CD4-positive, alpha-beta T cell treated with Interleukin-4 for 1 hour (primary cell): Measurements from ENCODE around the gene CYB561A3.
"Not testable (repeated sequence)": the region's sequence is repeated elsewhere in the genome, so short reads cannot be mapped to it uniquely, and the experiment has no call there.

Experiments
- DNase-seq, 2 donors: peaks; one replicate each; pipeline ENCODE4 v3.0.0-alpha.2; 2020 to 2022

Gene CYB561A3, protein sequence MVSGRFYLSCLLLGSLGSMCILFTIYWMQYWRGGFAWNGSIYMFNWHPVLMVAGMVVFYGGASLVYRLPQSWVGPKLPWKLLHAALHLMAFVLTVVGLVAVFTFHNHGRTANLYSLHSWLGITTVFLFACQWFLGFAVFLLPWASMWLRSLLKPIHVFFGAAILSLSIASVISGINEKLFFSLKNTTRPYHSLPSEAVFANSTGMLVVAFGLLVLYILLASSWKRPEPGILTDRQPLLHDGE

DNA sequence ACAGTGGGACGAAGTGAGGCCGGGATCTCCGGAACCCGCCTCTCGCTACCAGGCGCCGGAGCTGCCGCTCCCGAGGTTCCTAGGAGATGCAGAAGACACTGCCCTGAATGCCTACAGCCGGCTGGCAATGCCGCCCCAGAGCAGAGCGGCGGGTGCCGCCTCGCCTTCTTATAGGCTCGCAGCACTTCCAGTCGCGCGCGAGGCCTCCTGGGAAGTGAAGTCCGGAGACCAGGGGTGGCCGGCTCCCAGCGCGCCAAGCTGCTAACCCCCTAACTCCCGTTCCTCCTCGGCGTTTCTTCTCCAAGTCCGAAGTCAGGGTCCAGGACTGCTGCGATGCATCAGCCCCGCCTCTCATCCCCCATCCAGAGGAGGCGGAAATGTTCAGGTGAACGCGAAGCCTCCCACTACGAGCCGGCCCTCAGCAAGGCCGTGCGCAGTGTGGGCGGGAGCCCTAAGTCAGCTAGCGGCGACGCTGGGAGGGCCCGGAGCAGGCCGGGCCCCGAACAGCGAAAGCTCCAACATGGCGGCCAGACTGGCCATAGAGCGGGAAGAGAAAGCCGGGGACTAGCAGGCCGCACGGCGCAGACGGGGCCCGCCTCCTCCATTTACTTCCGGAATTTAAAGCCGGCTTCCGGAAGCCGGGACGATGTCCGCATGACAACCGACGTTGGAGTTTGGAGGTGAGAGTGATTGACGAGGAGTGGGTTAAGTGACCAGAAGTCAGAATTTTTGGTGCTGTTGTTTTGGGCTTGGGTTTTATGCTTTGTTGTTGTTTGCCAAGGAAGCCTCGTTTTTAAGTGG, at the start of gene CYB561A3, which contains the start of gene TMEM138:
Gene CYB561A3, minus strand, starts transcription at position 142 of the 801 bp plus-strand sequence. CDS start 5,169 bp downstream, outside the sequence.
Gene TMEM138, plus strand, starts transcription at position 634 of the 801 bp plus-strand sequence. CDS start 2,017 bp downstream, outside the sequence.
- peak; percentile 89 to 91 for DNase-seq

DNA sequence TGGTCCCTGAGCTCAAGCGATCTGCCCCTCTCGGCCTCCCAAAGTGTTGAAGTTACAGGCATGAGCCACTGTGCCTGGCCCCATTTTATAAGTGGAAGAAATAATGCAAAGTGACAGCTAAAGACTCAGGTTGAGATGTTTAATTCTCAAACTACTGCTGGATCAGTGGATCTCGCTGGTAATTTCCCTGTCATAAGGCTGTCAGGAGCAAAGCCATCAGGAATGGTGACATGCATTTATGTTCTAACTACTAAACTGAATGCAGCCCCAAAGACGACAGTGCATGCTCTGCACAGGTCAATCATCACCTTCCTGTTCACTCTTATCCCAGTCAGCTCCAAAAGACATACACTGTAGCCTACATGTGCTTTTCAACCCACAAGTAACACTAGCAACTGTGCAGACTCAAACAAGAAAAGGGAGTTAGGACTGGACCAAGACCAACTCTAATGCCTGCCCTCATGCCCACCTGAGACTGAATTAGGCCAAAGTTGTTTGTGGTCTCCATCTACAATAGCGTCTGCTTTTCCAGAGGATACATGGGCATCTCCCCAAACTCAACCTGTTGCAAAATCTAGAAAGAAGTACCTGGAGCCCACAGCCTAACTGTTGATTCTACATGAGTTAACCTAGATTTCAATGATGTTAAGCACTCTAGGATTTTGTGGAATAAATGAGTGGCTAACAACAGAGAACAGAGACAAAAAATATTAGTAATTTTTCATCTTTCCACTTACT, 45.5 kb upstream of the CYB561A3 start:
- DNase-seq: no peak

DNA sequence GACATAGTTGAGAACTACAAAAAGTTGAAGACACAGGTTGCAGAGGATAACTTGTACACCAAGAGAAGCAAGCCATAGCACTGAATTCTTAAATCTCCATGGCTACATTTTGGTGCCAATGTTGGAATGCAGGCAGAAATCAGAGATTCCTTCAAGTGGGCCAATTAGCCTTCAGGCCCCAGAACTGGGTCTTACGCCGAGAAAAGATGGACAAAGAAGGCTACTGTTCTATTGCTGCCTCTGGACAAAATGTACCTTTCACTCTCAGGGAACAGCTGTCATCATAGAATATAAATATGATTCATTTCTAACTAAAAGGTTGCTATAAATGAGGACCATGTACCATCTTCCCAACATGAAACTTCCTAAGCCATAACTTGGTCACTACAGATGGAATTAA, 44.4 kb upstream of the CYB561A3 start:
- no peak for DNase-seq

DNA sequence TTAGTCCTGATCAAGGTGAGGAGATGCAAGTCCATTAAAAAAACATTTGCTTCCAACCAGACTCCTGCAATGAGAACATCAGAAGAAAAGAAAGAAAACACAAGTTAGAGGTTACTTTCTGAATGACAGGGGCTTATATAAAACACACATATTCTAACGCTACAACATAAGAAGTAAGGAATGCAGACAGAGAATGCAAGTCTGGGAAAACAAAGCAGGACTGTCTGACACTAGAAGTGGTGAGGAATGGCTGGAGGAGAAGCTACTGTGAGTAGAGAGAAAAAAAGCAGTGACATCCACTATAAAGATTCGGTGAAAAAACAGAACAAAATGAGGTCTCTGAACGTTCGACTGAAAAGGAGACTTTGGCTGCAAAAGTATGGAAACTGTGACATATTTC, 43.0 kb upstream of the CYB561A3 start:
- no peak for DNase-seq

DNA sequence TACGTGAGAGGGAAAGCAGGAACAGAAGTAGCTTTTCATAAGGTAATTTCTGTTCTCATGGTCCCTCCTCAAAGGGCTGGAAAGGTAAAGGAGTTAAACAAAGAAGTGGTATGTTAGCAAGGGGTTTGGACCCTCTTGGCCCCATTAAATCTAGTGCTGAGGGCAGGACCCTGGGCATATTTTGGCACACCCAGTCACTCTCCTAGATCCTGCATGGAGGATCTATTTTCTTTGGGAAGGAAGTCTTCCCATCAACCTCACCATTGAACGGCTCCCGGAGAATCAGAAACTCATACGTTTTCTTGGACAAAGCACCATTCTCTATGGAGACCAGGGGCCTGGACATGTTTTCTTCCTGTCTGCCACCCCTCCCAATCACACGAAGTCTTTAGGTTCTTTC, 42.4 kb upstream of the CYB561A3 start:
- no peak for DNase-seq

DNA sequence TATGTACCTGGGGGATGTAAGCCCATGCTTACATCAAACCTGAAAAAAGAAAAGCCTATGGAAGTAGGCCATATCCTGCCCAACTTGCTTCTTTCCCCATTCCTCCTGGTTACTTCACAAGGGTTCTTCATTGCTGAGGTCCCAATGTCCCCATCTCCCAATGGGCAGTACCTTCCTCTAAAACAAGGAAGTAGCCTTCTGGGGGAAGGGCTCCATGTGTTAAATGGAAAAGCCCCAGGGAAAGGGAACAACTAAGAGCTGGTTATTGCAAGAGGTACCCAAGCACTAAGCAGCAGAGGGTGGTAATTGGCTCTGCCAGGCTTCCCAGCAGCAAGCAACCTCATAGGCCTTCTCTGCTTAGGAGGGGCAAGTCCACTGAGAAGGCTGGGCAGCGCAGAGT, 42.0 kb upstream of the CYB561A3 start:
- no peak for DNase-seq

DNA sequence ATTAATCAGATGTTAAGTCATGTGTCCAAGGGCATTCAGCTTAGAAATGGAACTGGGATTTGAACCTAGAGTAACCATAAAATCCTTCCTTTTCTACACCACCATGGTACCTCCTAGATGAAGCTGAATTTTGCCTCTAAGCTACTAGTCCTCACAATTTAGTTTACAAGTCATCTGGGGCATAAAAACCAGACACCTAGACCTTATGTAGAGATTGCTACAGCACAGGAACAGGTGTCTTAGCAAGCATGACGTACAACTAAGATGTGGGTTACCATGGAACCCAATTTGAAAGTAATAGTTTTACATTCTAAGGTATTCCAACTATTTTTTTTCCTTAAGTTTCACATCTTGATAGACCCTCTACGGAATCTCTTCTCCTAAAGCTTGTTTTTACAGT, 39.9 kb upstream of the CYB561A3 start:
- DNase-seq: no peak

DNA sequence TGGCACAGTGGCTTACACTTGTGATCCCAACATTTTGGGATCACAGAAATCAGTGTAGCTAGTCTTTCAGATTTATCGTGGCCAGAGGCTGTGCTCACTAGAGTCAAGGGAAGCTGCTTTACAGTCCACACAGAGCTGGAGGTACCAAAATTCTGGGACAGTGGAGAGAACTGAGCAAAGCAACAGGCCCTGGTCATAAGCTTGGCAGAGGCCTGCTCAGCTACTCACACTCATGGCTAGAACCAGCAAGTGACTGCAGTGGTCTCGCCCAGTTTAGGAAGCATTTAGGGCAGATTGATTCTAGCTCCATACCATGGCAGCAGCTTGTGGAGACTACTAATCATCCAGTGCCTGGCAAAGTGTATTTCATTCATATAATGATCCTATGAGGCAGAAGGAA, 39.5 kb upstream of the CYB561A3 start:
- DNase-seq: no peak

DNA sequence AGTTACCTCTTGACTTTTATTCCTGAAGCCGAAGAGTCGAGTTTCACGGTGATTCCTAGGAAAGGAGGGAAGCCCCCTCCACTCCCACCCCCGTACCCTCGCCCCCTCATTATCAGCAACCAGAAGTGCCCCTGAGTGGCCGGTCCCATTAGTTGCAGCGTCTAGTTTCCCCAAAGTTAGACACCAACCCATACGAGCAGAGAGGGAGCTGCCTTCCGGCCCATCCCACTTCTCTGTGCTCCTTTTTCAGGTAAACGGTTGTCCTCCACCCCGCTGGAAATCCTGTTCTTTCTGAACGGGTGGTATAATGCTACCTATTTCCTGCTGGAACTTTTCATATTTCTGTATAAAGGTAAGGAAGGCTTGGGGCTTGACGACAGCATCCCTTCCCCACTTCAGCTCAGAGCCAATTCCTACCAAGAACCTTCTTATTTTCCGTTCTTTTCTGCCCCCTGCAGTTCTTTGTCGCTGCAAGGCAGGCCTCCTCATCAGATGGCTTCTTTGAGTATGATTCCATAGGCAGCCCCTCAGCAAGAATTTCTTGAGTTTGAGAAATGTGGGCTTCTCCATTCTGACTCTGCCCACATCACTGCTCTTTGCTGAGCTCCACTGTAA, 31.4 kb upstream of the CYB561A3 start:
- DNase-seq: peak in 1 of 2 donors; percentile 16

DNA sequence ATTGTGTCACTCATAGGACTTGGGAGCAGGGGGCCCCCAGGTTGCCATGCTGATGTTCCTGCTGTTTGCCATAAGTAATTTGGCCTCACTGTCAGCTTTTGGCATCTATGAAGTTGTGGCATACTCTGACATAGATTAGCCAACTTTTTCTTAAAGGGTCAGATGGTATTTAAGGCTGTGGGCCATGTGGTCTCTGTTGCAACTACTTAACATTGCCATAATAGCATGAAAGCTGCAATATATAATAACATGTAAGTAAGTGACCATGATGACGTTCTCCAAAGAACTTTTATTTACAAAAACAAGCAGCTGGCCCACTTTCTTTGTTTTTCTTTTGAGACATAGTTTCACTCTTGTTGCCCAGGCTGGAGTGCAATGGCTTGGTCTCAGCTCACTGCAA, 28.5 kb upstream of the CYB561A3 start:
- DNase-seq: no peak

DNA sequence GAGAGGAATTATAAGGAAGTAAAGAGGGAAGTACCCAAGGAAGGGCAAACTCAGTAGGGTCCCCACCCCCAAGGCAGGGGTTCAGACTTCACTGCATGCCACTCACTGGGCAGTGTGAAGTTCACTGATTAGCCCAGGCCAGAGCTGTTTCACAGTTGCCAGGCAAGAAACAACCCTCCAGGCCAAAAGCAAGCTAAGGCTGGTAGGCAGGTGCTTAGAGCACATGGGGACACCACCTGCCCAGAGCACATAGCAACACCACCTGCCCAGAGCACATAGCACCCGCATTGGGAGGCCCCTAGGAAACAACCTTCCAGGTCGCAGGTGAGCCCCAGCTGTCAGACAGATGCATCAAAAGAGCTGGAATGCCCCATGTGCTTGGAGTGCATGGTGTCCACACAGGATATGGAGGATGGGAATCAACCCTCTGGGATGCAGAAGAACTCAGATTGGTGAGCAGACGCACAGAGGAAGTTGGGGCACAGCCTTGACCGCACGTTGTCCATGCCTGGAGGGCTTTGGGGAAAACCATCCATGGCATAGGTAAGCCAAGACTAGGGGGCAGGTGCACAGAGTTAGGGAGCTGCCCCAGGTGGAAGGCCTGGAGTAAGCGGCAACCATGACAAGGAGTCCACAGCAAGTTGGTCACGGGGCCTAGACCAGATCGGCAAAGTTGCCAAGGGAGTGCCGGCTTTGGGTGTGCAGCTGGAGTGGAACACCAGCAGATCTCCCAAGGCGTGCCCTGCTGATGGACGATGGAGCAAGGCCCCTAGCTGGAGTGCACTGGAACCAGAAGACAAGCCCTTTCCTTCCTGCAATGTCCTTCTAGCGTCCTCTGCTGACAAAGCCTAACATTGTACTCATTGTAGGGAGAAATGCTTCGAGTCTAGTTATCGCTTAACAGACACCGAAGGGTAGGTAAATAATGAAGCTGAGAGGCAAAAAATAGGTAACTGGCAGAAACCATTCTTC, 22.9 kb upstream of the CYB561A3 start:
- DNase-seq: no peak

DNA sequence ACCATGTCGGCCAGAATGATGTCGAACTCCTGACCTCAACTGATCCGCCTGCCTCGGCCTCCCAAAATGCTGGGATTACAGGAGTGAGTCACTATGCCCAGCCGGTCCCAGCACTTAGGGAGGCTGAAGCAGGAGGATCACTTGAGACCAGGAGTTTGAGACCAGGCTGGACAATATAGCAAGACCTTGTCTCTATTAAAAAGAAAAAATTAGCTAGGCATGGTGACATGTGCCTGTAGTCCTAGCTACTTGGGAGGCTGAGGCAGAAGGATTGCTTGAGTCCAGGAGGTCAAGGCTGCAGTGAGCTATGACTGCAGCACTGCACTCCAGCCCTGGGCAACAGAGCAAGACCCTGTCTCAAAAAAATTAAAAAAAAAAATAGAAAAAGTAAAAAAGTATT, 22.2 kb upstream of the CYB561A3 start:
- not testable (repeated sequence) for DNase-seq

DNA sequence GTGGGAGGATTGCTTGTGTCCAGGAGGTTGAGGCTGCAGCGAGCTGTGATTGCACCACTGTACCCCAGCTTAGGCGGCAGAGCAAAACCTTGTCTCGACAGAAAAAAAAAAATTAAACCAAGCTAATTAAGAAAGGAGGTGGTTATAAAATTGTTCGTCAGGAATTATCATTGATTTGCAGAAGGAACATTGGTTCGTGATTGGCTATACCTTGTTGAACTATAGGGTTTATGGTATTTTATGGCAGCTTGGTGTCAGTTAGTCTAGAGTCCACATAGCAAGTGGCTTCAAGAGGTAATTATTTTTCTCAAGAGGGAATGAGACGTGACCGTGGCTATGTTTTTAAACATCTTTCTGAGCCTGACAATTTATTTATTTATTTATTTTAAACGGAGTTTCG, 19.2 kb upstream of the CYB561A3 start:
- no peak for DNase-seq

DNA sequence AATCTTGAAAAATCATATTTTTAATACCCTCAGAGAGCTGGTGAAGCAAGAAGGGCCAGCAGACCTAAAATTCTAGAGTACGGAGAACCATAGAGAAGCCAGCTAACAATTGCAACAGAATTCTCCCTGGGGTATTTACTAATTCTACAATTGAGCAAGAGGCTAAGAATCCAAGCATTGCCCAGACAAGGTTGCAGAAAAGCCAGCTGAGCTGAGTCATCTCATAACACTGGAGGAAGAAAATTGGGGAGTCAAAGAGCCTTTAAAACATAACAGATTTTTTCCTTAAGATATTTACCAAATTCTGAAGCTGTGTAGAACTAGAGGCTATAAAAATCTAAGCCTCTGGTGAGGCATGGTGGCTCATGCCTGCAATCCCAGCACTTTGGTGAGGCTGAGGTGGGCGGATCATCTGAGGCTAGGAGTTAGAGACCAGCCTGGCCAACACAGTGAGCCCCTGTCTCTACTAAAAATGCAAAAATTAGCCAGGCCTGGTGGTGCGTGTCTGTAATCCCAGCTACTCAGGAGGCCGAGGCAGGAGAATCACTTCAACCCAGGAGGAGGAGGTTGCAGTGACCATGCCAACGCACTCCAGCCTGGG, 17.1 kb upstream of the CYB561A3 start:
- DNase-seq: no peak

DNA sequence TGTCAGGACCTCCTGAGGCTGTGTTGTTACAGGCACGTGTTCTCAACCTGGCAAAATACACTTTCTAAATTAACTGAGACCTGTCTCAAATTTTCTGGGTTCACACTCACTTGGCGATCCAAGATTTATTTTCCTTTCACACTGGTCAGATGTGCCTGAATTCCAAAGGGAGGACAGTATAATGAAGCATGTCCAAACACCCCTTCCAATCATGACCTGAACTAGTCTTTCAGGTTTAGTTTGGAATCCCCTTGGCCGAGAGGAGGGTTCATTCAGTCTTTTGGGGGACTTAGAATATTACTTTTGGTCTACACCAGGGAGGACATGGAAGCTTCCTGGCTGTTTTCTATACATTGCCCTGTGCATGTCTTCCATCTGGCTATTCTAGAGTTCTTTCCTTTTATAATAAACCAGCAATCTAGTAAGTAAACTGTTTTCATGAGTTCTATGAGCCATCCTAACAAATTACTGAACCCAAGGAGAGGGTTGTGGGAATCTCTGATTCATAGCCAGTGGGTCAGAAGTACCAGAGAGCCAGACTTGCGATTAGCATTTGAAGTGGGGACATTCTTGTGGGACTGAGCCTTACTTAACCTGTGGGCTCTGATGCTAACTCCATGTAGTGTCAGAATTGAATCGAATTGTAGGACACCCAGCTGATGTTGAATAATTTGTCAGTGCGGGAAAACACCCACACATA, 15.9 kb upstream of the CYB561A3 start:
- no peak for DNase-seq

DNA sequence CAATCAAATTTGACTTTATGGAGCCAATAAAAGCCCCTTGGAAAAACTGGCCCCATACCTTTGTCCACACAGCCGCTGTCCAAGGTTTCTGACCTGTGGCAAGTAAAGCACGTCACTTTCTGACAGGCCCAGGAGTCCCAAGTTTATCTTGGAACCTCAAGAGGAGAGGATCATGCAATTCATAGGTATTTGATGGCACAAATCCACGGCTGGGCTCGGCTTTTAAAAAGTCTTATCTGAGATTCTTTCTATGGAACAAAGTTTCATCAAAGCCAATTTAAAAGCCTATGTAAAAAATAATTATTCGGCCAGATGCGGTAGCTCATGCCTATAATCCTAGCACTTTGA, 14.1 kb upstream of the CYB561A3 start:
- no peak for DNase-seq

DNA sequence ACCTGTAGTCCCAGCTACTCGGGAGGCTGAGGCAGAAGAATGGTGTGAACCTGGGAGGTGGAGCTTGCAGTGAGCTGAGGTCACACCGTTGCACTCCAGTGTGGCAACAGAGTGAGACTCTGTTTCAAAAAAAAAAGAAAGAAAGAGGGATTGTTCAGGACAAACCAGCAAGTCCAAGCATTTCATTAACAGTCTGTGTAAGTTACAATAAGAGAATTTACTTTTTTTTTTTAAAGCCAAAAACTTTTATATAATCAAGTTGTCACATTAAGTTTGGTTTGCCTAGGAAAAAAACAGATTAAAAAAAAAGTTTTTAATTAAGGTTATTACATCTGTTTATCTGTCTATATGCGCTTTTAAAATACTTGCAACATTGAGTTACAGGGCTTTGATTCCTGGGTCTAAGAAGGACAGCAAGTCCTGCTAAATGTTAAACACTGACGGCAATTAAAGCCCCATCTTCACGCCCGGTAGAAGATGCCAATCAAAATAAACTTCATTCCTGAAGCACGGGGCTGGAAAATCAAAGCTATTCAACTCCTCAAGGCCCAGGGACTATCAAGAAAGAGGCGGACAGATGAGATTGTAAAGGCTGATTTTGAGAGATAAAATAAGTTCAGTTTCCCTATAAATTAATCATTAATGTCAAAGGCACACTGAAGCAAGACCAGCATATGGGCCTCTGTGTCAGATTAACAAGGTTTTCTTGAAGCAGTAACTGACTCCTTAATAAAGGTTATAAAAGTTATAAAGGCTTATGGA, 11.2 kb upstream of the CYB561A3 start:
- no peak for DNase-seq

DNA sequence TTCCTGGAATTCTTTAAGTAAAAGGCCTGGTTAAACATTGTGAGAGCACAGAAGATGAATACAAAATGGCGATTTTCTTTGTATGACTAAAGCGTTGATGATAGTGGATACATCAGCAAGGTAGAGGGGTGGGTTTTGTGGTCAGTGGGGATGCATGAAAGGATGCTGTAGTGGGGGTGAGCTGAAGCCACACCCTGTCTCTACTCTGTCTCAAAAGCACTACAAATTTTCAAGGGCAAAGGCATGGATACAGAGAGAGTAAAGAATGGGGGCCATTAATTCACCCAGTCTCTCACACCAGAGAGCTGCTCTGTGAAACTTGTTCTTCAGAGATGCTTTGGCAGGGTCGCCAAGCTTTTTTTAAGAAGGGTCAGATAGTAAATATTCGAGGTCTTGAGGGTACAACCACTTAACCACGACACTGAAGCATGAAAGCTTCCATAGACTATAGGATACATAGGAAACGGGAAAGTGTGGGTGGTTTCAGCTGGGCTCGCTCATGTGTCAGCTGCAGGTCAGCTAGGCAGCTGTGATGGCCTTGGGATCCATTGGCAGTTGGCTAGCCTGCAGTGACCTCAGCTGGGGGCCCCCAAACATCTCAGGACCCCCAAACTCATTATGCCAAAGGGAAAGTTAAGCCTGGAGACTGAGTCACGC, 8.8 kb upstream of the CYB561A3 start:
- DNase-seq: no peak
